Measurements from ENCODE around the gene IRAK4.
"Not testable (repeated sequence)": the region's sequence is repeated elsewhere in the genome, so short reads cannot be mapped to it uniquely, and the experiment has no call there.

Gene IRAK4

GRCh38 chr12:43742106-43742505, 16.6 kb upstream of the IRAK4 start:
- Histone ChIP-seq H3K4me3 (ENCODE audit: low read depth, low read length) (no peak overlapping the region), H3K36me3 (peaks cover 18% of the 10 kb centered on the region)

DNA sequence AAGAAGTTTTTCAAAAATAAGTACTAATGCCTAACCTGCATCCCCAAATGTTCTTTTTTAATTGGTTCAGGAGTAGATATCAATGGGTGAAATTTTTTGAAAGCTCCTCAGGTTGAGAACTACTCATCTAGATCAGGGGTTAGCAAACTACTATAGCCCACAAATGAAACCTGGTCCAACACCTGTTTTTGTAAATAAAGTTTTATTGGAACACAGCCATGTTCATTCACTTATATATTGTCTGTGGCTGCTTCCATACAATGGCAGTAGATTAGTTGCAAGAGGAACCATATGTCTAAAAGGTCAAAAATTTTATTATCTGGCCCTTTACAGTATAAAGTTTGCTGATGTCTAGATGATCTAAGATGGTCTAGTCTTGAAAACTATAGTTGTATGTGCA, 13.9 kb upstream of the IRAK4 start:
- no peak overlapping the region for H3K4me3 ChIP-seq (ENCODE audit: low read depth, low read length)
- peaks cover 17% of the 10 kb centered on the region for H3K36me3 ChIP-seq
- H3K27ac ChIP-seq = no peak overlapping the region

More at GRCh38 chr12:43742106-43742505, 16.6 kb upstream of the IRAK4 start:
- no peak for TF ChIP-seq CTCF (IDR thresholded peaks at IDR 0.05; ENCODE audit: low read depth, low read length)
- no peak for DNase-seq
- H3K27ac ChIP-seq = no peak overlapping the region
- no peaks in the 10 kb centered on the region for H3K9me3 ChIP-seq (ENCODE audit: severe bottlenecking)
- no peaks in the 10 kb centered on the region for H3K27me3 ChIP-seq (ENCODE audit: insufficient read depth, low read depth, severe bottlenecking)

GRCh38 chr12:43749016-43749415, 9.7 kb upstream of the IRAK4 start:
- DNase-seq = no peak
- H3K9me3 ChIP-seq (ENCODE audit: severe bottlenecking) = no peaks in the 10 kb centered on the region
- H3K36me3 ChIP-seq = peaks cover 27% of the 10 kb centered on the region
- no peak overlapping the region for H3K27ac ChIP-seq
- TF ChIP-seq CTCF (IDR thresholded peaks at IDR 0.05; ENCODE audit: low read depth, low read length) = no peak
- H3K27me3 ChIP-seq (ENCODE audit: insufficient read depth, low read depth, severe bottlenecking) = no peaks in the 10 kb centered on the region
- no peak overlapping the region for H3K4me3 ChIP-seq (ENCODE audit: low read depth, low read length)

More for the DNA sequence above, 13.9 kb upstream of the IRAK4 start:
- DNase-seq = no peak
- TF ChIP-seq CTCF (IDR thresholded peaks at IDR 0.05; ENCODE audit: low read depth, low read length) = no peak
- no peaks in the 10 kb centered on the region for H3K27me3 ChIP-seq (ENCODE audit: insufficient read depth, low read depth, severe bottlenecking)
- no peaks in the 10 kb centered on the region for H3K9me3 ChIP-seq (ENCODE audit: severe bottlenecking)

DNA sequence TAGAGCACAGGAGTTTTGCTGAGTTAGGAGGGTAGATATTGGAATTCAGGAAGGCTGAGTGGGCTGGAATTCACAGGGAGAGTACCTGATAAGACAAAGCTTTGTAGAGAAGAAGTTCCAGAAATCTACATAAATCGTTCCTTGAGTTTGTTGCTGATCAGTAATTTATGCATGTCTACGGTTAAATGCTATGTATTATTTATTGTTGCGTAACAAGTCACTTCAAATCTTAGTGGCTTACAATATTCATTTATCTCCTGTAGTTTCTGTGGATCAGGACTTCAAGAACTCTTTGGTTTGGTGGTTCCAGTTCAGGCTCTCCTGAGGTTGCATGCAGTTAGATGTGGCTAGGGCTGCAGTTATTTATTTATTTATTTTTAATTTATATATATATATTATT, 7.9 kb upstream of the IRAK4 start:
- no peak for TF ChIP-seq CTCF (IDR thresholded peaks at IDR 0.05; ENCODE audit: low read depth, low read length)

DNA sequence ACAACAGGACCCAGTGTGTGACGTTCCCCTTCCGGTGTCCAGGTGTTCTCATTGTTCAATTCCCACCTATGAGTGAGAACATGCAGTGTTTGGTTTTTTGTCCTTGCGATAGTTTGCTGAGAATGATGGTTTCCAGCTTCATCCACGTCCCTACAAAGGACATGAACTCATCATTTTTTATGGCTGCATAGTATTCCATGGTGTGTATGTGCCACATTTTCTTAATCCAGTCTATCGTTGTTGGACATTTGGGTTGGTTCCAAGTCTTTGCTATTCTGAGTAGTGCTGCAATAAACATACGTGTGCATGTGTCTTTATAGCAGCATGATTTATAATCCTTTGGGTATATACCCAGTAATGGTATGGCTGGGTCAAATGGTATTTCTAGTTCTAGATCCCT, 7.4 kb upstream of the IRAK4 start:
- not testable (repeated sequence) for H3K27ac ChIP-seq; H3K9me3 ChIP-seq (ENCODE audit: severe bottlenecking); H3K4me3 ChIP-seq (ENCODE audit: low read depth, low read length); DNase-seq; H3K27me3 ChIP-seq (ENCODE audit: insufficient read depth, low read depth, severe bottlenecking)
- peaks cover 22% of the 10 kb centered on the region for H3K36me3 ChIP-seq

More for the DNA sequence above, 7.9 kb upstream of the IRAK4 start:
- no peak for DNase-seq
- H3K27me3 ChIP-seq (ENCODE audit: insufficient read depth, low read depth, severe bottlenecking) = no peaks in the 10 kb centered on the region
- H3K36me3 ChIP-seq = peaks cover 22% of the 10 kb centered on the region
- no peaks in the 10 kb centered on the region for H3K9me3 ChIP-seq (ENCODE audit: severe bottlenecking)
- H3K27ac ChIP-seq = no peak overlapping the region
- no peak overlapping the region for H3K4me3 ChIP-seq (ENCODE audit: low read depth, low read length)

GRCh38 chr12:43754015-43754414, 4.7 kb upstream of the IRAK4 start:
- Histone ChIP-seq H3K36me3 (peaks cover 22% of the 10 kb centered on the region), H3K4me3 (ENCODE audit: low read depth, low read length) (no peak overlapping the region), H3K27ac (no peak overlapping the region), H3K27me3 (ENCODE audit: insufficient read depth, low read depth, severe bottlenecking) (no peaks in the 10 kb centered on the region), H3K9me3 (ENCODE audit: severe bottlenecking) (no peaks in the 10 kb centered on the region)
- DNase-seq = no peak
- no peak for TF ChIP-seq CTCF (IDR thresholded peaks at IDR 0.05; ENCODE audit: low read depth, low read length)
